ENCODE measurements around the gene MACROD1. TPM values are rescaled to one million over a fixed set of nuclear protein-coding genes. Genes with fewer than 3 reads are reported as not detected.
"Not testable (repeated sequence)": the region's sequence is repeated elsewhere in the genome, so short reads cannot be mapped to it uniquely, and the experiment has no call there.

Gene MACROD1
- total RNA-seq, 1 donor from 2014 or later: 4.1 TPM

- Mint-ChIP-seq H3K36me3 (ENCODE audit: low read depth, unreplicated experiment) (no peaks in the 10 kb centered on the region), H3K27ac (ENCODE audit: unreplicated experiment) (no peak overlapping the region), H3K4me3 (ENCODE audit: unreplicated experiment) (no peak overlapping the region), H3K27me3 (ENCODE audit: unreplicated experiment) (peaks cover 8% of the 10 kb centered on the region), H3K9me3 (ENCODE audit: unreplicated experiment) (no peaks in the 10 kb centered on the region), H3K4me1 (ENCODE audit: unreplicated experiment) (no peaks in the 10 kb centered on the region)
- DNase-seq (ENCODE audit: low spot score): peak; percentile 34
- no peak for TF ChIP-seq CTCF (IDR thresholded peaks at IDR 0.05; ENCODE audit: unreplicated experiment)
These were observed 452 bp downstream of the MACROD1 start for GRCh38 chr11:64165481-64165841.

- H3K4me1 Mint-ChIP-seq (ENCODE audit: unreplicated experiment): no peaks in the 10 kb centered on the region
- peaks cover 8% of the 10 kb centered on the region for H3K27me3 Mint-ChIP-seq (ENCODE audit: unreplicated experiment)
- no peak for DNase-seq (ENCODE audit: low spot score)
- no peak overlapping the region for H3K27ac Mint-ChIP-seq (ENCODE audit: unreplicated experiment)
- TF ChIP-seq CTCF (IDR thresholded peaks at IDR 0.05; ENCODE audit: unreplicated experiment): no peak
- peak overlapping the region; percentile 65 for H3K4me3 Mint-ChIP-seq (ENCODE audit: unreplicated experiment)
- H3K9me3 Mint-ChIP-seq (ENCODE audit: unreplicated experiment): no peaks in the 10 kb centered on the region
- no peaks in the 10 kb centered on the region for H3K36me3 Mint-ChIP-seq (ENCODE audit: low read depth, unreplicated experiment)
These were observed 1.3 kb downstream of the MACROD1 start for GRCh38 chr11:64164392-64165312.

GRCh38 chr11:64163951-64164350, 2.0 kb downstream of the MACROD1 start:
- DNase-seq (ENCODE audit: low spot score): no peak
- Mint-ChIP-seq H3K27ac (ENCODE audit: unreplicated experiment) (no peak overlapping the region), H3K4me3 (ENCODE audit: unreplicated experiment) (no peak overlapping the region), H3K27me3 (ENCODE audit: unreplicated experiment) (peaks cover 8% of the 10 kb centered on the region), H3K9me3 (ENCODE audit: unreplicated experiment) (no peaks in the 10 kb centered on the region), H3K36me3 (ENCODE audit: low read depth, unreplicated experiment) (no peaks in the 10 kb centered on the region), H3K4me1 (ENCODE audit: unreplicated experiment) (no peaks in the 10 kb centered on the region)
- no peak for TF ChIP-seq CTCF (IDR thresholded peaks at IDR 0.05; ENCODE audit: unreplicated experiment)

- not testable (repeated sequence) for H3K4me3 Mint-ChIP-seq (ENCODE audit: unreplicated experiment); DNase-seq (ENCODE audit: low spot score); H3K27me3 Mint-ChIP-seq (ENCODE audit: unreplicated experiment); H3K27ac Mint-ChIP-seq (ENCODE audit: unreplicated experiment); H3K4me1 Mint-ChIP-seq (ENCODE audit: unreplicated experiment); H3K9me3 Mint-ChIP-seq (ENCODE audit: unreplicated experiment); H3K36me3 Mint-ChIP-seq (ENCODE audit: low read depth, unreplicated experiment)
These were observed 3.1 kb downstream of the MACROD1 start for GRCh38 chr11:64162769-64163168.

GRCh38 chr11:64161037-64161436, 4.9 kb downstream of the MACROD1 start:
- Mint-ChIP-seq H3K27me3 (ENCODE audit: unreplicated experiment) (peaks cover 6% of the 10 kb centered on the region), H3K4me3 (ENCODE audit: unreplicated experiment) (no peak overlapping the region), H3K36me3 (ENCODE audit: low read depth, unreplicated experiment) (no peaks in the 10 kb centered on the region), H3K27ac (ENCODE audit: unreplicated experiment) (no peak overlapping the region), H3K9me3 (ENCODE audit: unreplicated experiment) (no peaks in the 10 kb centered on the region), H3K4me1 (ENCODE audit: unreplicated experiment) (no peaks in the 10 kb centered on the region)
- no peak for DNase-seq (ENCODE audit: low spot score)
- TF ChIP-seq CTCF (IDR thresholded peaks at IDR 0.05; ENCODE audit: unreplicated experiment): no peak
